Inflammatory macrophage treated with lipopolysaccharide for 1 hour (primary cell): ENCODE results near the gene DENND1C.

Source experiments
- DNase-seq, 2 donors: peaks; one replicate each; pipeline ENCODE4 v3.0.0-alpha.2; 2020 to 2022

DENND1C gene, protein sequence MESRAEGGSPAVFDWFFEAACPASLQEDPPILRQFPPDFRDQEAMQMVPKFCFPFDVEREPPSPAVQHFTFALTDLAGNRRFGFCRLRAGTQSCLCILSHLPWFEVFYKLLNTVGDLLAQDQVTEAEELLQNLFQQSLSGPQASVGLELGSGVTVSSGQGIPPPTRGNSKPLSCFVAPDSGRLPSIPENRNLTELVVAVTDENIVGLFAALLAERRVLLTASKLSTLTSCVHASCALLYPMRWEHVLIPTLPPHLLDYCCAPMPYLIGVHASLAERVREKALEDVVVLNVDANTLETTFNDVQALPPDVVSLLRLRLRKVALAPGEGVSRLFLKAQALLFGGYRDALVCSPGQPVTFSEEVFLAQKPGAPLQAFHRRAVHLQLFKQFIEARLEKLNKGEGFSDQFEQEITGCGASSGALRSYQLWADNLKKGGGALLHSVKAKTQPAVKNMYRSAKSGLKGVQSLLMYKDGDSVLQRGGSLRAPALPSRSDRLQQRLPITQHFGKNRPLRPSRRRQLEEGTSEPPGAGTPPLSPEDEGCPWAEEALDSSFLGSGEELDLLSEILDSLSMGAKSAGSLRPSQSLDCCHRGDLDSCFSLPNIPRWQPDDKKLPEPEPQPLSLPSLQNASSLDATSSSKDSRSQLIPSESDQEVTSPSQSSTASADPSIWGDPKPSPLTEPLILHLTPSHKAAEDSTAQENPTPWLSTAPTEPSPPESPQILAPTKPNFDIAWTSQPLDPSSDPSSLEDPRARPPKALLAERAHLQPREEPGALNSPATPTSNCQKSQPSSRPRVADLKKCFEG

DNA sequence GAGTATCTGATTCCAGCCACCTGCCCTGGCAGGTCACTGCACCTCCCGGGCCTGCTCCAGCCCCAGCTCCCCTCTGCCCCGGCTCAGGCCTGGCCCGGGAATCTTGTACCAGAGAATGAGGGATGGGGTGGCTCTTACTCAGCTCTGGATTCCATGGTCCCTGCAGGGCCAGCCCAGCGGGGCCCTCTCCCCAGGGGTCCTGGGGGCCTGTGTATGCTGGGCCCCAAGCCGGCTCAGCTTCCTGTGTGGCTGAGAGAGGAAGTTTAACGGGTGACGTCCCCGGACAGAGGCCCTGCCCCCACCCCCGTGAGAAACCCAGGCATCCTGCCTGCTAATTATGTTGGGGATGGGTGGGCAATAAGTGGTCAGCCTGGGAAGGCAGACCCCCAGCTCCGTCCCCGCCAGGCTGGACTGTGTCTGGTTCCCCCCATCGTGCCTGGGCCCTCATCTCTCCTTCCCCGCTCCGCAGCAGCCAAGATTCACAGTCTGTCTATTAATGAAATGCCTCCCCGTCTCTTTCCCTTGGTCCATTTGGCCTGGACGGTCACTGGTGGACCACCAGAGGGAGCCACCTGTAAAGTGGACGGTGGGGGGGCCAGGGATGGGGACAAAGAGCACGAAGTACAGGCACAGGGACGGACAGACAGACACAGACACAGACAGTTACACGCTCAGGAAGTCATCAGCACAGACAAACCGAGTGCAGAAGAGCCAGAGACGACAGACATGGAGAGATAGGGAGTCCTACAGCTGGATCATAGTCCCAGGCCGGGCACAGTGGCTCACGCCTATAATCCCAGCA is at the start of gene DENND1C:
TSS of gene DENND1C (minus strand) at position 247 of the 802 bp plus-strand sequence. CDS start at position 155, 92 bp downstream.
- DNase-seq, result peak; percentile 42 to 56

GRCh38 chr19:6530386-6531162 is 49.0 kb upstream of the DENND1C start, which contains the start of gene TNFSF9:
Gene TNFSF9 (plus strand): TSS chr19:6531026. CDS start chr19:6531037, 11 bp downstream.
- peak; percentile 89 to 99 for DNase-seq

DNA sequence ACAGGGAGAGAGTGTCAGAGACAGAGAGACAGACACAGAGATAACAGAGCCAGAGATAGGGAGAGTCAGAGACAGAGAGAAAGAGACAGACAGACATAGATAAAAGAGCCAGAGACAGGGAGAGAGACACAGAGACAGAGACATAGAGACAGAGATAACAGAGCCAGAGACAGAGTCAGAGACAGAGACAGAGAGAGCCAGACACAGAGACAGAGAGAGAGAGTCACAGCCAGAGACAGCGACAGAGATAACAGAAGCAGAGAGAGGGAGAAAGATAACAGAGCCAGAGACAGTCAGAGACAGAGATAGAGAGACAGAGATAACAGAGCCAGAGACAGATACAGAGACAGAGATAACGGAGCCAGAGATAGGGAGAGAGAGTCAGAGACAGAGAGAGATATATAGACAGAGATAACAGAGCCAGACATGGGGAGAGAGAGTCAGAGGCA is 48.4 kb upstream of the DENND1C start:
- no peak for DNase-seq

DNA sequence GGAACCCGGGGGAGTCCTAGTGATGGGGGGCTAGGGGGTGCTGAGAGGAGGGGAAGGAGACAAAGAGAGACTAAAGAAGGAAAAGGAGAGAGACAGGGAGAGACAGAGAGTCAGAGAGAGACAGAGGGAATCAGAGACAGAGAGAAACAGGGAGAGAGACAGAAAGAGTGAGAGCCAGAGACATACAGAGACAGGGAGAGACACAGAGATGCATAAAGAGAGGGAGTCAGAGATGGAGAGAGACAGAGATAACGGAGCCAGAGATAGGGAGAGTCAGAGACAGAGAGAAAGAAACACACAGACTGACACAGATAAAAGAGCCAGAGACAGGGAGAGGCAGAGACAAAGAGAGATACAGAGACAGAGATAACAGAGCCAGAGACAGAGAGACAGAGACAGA is 47.8 kb upstream of the DENND1C start:
- no peak for DNase-seq

GRCh38 chr19:6528544-6529121 is 47.0 kb upstream of the DENND1C start:
- DNase-seq, result peak; percentile 92 to 97

DNA sequence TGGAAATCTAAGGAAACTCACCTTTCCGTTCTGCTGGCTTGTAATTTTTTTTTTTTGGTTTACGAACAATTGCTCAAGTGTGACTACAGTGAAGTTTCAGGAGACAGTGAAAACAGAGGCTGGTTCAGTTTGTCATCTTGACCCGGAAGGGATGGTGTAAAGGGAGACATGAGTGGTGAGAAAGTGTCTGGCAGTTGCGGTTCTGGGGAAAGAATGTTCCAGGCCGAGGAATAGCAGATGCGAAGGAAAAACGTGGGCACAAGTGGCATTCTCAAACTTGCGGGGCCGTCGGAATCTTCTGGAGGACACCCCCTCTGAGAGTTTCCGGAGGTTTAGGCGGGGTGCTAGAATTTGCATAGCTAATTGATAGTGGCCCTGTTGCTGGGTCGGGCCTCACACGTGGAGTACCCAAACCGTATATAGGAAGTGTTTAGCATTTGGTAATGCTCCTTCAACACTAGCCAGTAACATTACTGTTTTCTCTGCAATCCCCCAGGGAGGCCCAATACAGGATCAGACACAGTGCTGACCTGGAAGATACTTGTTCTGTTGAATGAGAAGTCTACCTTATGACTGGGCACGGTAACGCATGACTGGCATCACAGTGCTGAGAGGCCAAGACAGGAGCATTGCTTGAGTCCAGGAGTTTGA is 46.4 kb upstream of the DENND1C start:
- no peak for DNase-seq

DNA sequence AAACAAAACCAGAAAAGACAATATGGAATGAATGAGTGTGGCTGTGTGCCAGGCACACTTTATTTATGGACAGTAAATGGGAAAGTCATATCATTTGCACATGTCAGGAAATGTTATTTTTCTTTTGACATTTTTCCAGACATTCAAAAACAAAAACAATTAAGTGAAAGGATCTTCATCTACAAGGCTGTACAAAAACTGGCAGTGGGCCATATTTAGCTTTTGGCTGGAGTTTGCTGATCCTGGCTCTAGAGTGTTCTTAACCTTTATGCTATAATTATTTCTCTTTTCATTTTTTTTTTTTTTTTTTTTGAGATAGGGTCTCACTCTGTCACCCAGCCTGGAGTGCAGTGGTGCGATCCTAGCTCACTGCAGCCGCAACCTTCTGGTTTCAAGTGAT is 42.7 kb upstream of the DENND1C start:
- DNase-seq, result no peak

DNA sequence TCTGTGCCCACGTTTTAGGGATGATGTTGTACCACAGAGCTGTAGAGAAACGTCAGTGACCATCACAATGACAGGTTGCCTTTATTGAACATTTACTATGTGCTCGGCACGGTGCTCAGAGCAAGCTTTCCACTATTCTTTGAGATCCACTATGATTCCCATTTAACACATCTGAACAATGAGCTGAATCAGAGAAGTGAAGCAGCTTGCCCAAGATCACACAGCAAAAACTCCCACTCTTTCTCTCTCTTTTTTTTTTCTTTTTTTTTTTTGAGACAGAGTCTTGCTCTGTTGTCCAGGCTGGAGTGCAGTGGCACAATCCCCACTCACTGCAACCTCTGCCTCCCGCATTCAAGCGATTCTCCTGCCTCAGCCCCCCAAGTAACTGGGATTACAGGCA is 41.1 kb upstream of the DENND1C start:
- DNase-seq, result no peak

DNA sequence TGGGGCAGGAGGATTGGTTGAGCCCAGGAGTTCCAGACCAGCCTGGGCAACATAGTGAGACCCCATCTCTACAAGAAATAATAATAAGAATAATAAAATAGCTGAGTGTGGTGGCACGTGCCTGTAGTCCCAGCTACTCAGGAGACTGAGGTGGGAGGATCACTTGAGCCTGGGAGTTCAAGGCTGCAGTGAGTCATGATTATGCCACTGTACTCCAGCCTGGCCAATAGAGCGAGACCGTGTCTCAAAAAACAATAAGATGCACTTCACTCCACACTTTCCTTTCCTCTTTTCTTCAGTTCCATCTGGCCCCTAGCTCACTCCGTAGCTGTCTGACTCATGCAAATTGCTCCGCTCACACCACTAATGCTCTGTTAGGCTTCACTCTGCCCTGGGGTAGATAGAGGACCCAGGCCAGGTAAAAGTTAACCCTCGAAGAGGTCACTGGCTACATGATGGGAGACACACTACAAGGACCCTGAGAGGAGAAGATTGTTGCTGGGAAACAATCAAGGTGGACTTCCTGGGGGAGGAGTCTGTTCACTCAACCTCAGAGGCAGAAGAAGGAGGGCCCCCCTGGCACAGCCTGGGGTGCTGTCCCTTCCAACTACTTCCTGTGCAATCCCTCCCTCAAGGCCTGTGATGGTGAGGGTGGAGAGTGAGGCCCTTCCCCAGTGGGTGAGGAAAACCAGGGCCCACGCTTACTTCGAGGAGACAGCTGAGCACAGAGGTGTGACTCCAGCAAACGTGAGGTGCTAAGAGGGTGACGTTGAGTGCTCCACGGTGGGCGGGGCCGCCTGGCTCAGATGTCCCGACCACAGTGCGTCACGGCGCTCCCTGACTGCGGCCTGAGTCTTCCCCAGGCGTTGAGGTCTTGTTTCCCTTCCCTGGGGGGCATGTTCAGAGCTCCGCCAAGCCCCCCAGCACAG is 40.4 kb upstream of the DENND1C start:
- DNase-seq, result peak; percentile 72 to 79

DNA sequence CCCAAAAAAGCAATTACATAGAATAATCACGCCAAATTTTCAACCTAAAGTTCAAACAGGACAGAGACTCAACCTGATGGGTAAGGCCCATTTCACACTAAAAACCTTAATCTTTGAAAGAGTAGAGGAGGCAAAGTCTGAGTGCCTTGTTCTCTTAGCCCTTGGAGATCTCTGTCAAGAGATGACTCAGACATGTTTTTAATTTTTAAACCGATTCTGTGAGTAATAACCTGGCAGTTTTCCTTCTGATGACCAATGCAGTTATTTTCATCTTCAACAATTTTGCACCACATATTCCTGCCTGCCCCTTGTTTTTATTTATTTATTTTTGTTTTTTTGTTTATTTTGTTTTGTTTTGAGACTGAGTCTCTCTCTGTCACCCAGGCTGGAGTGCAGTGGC is 37.7 kb upstream of the DENND1C start:
- DNase-seq, result no peak

GRCh38 chr19:6518145-6518911 is 36.7 kb upstream of the DENND1C start:
- DNase-seq, result peak; percentile 30 to 47

- peak; percentile 81 to 98 for DNase-seq
Measured at GRCh38 chr19:6516659-6517291, 35.2 kb upstream of the DENND1C start.

GRCh38 chr19:6516018-6516658 is 34.6 kb upstream of the DENND1C start:
- peak; percentile 98 to 99 for DNase-seq

- DNase-seq, result no peak
Measured at GRCh38 chr19:6514926-6515544, 33.4 kb upstream of the DENND1C start.

GRCh38 chr19:6514089-6514488 is 32.5 kb upstream of the DENND1C start:
- no peak for DNase-seq

DNA sequence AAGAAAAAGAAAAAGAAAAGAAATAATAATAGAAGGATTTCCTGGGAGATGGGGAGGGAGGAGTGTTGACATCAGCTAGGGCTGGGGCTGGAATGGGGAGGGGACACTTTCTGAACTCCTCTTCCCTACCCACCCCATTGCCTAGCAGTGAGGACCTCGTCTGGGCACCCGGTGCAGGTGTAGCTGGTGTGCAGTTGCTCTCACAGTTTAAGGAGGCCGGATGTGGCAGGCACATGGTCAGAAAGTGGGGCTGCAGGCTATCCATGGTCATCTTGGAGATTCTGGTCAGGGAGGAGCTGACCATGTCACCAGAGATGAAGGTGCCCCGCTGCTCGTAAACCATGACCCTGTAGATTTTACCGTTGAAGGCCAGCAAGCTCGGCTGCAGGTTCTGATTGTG is 29.0 kb upstream of the DENND1C start:
- no peak for DNase-seq

GRCh38 chr19:6509118-6509971 is 27.8 kb upstream of the DENND1C start:
- DNase-seq, result peak in 1 of 2 donors; percentile 84
